Upper lobe of left lung (tissue), 6 donors: Measurements from ENCODE around the gene CGREF1. TPM values are rescaled to one million over a fixed set of nuclear protein-coding genes. Genes with fewer than 3 reads are reported as not detected.

Experiments used
- ATAC-seq, 2 donors: fragments of 200-7000 bp; cut with Tn5 transposase; one replicate each; pipeline ENCODE4 v1.9.1; 2022; ENCODE audit warnings: mild to moderate bottlenecking in 2 of 2, moderate library complexity in 2 of 2; ENCODE audit not compliant: low FRiP score in 2 of 2
- DNase-seq, 2 donors: peaks; one replicate each; pipeline ENCODE4 v3.0.0-alpha.2; 2019 to 2020
- H3K27ac ChIP-seq, 4 donors: fragments of 200-600 bp; sonication (generic); one replicate each; pipeline ENCODE4 v1.5.1; 2016 to 2019
- H3K27me3 ChIP-seq, 4 donors: fragments of 200-600 bp; sonication (generic); one replicate each; pipeline ENCODE4 v1.5.1; 2017 to 2019
- H3K36me3 ChIP-seq, 4 donors: fragments of 200-600 bp; sonication (generic); one replicate each; pipeline ENCODE4 v1.5.1; 2016 to 2019
- H3K4me1 ChIP-seq, 4 donors: fragments of 200-600 bp; sonication (generic); one replicate each; pipeline ENCODE4 v1.5.1; 2018 to 2019
- H3K4me3 ChIP-seq, 4 donors: fragments of 200-600 bp; sonication (generic); one replicate each; pipeline ENCODE4 v1.5.1; 2017 to 2019; ENCODE audit warnings: mild to moderate bottlenecking in 2 of 4, moderate library complexity in 1 of 4
- H3K9me3 ChIP-seq, 4 donors: fragments of 200-600 bp; sonication (generic); one replicate each; pipeline ENCODE4 v1.5.1; 2018 to 2019
- EP300 ChIP-seq, 4 donors: sonication (generic); formaldehyde crosslinking; IDR thresholded peaks; one replicate each; pipeline ENCODE4 v1.5.1; 2017; ENCODE audit warnings: antibody characterized with exemption in 4 of 4, control low read depth in 2 of 4
- POLR2A ChIP-seq, 4 donors: fragments of 450-650 bp; IDR thresholded peaks; one replicate each; pipeline ENCODE4 v1.5.1; 2016 to 2017; ENCODE audit warnings: antibody characterized with exemption in 4 of 4, mild to moderate bottlenecking in 2 of 4
- POLR2AphosphoS5 ChIP-seq, 2 donors: sonication (generic); formaldehyde crosslinking; IDR thresholded peaks; one replicate each; pipeline ENCODE4 v1.5.1; 2017; ENCODE audit warnings: antibody characterized with exemption in 2 of 2
- WGBS, 2 donors: methylation state at CpG; one replicate each; pipeline ENCODE4 v1.1.5; 2017 to 2018; 5-methylcytosine and 5-hydroxymethylcytosine counted together
- total RNA-seq, 6 donors: library from RNA; depleted of rRNA in 4 of 6; stranded (reverse); fragments of >200 nt in 4 of 6; gene quantifications; one replicate each; pipeline versions ENCODE4 v1.1.0 to v1.2.1, GENCODE V29; 2016 to 2021
- TF ChIP-seq, protein P1 (sequence below), 6 experiments: fragments of 450-650 bp in 4 of 6; fragments of 200-600 bp in 2 of 6; sonication (generic) in 2 of 6; IDR thresholded peaks; one replicate each; pipeline ENCODE4 v1.5.1; 2016 to 2019; ENCODE audit warnings: antibody characterized with exemption in 6 of 6
- donor health status: DM: no; HTN: no; CAD: no; lungs with moderate emphysema.
- donor health status: DM: no; HTN: yes; CAD: no; lungs with severe emphysema.

Gene CGREF1
- total RNA-seq, 6 donors from 2014 or later = 0.79 to 1.2 (median 1.0) TPM; not detected in 3

GRCh38 chr2:27086090-27086723, 32.7 kb downstream of the CGREF1 start:
- Histone ChIP-seq H3K36me3 (no peaks in the 10 kb centered on the region), H3K9me3 (no peaks in the 10 kb centered on the region), H3K27me3 (no peaks in the 10 kb centered on the region), H3K27ac (peak overlapping the region; percentile 90 to 92 (median 91)), H3K4me3 (peak overlapping the region; percentile 44 to 88 (median 70)), H3K4me1 (peaks cover 26 to 40% (median 31%) of the 10 kb centered on the region in 4 donors)
- no peak for TF ChIP-seq EP300 (IDR thresholded peaks at IDR 0.05)
- peak; percentile 73 to 77 for TF ChIP-seq POLR2AphosphoS5 (IDR thresholded peaks at IDR 0.05)
- TF ChIP-seq, protein P1, sequence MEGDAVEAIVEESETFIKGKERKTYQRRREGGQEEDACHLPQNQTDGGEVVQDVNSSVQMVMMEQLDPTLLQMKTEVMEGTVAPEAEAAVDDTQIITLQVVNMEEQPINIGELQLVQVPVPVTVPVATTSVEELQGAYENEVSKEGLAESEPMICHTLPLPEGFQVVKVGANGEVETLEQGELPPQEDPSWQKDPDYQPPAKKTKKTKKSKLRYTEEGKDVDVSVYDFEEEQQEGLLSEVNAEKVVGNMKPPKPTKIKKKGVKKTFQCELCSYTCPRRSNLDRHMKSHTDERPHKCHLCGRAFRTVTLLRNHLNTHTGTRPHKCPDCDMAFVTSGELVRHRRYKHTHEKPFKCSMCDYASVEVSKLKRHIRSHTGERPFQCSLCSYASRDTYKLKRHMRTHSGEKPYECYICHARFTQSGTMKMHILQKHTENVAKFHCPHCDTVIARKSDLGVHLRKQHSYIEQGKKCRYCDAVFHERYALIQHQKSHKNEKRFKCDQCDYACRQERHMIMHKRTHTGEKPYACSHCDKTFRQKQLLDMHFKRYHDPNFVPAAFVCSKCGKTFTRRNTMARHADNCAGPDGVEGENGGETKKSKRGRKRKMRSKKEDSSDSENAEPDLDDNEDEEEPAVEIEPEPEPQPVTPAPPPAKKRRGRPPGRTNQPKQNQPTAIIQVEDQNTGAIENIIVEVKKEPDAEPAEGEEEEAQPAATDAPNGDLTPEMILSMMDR (IDR thresholded peaks at IDR 0.05) = peak; percentile 95 to 99 (median 99)
- peak in 3 of 4 donors; percentile 26 to 80 (median 66) for TF ChIP-seq POLR2A (IDR thresholded peaks at IDR 0.05)
- peak; percentile 97 to 100 for DNase-seq
- WGBS, 2 donors = 0% methylated on average over 50 of the region's 81 CpGs; no CpG with 5 or more reads in 1 of the 2 donors
- peak; percentile 95 to 97 for ATAC-seq

DNA sequence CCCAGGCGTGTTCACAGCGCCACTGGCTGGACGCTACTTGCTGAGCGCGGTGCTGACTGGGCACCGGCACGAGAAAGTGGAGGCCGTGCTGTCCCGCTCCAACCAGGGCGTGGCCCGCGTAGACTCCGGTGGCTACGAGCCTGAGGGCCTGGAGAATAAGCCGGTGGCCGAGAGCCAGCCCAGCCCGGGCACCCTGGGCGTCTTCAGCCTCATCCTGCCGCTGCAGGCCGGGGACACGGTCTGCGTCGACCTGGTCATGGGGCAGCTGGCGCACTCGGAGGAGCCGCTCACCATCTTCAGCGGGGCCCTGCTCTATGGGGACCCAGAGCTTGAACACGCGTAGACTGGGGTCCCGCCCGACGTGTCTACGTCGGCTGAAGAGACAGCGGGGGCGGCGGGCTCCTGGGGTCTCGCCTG, 33.2 kb downstream of the CGREF1 start:
- Histone ChIP-seq H3K9me3 (no peaks in the 10 kb centered on the region), H3K36me3 (no peaks in the 10 kb centered on the region), H3K4me1 (peaks cover 27 to 45% (median 35%) of the 10 kb centered on the region in 4 donors), H3K27me3 (no peaks in the 10 kb centered on the region), H3K4me3 (peak overlapping the region; percentile 44 to 88 (median 70)), H3K27ac (peak overlapping the region; percentile 90 to 92 (median 91))
- ATAC-seq (peak; percentile 54 to 74), DNase-seq (peak; percentile 90 to 91)
- WGBS, 2 donors = 0 to 1% methylated on average over 14 to 20 of the region's 38 CpGs
- TF ChIP-seq, protein P1 (IDR thresholded peaks at IDR 0.05) = peak in 4 of 6 experiments; percentile 23 to 65 (median 34)
- TF ChIP-seq POLR2A (IDR thresholded peaks at IDR 0.05) (peak in 2 of 4 donors; percentile 15 to 49), POLR2AphosphoS5 (IDR thresholded peaks at IDR 0.05) (peak; percentile 39 to 63), EP300 (IDR thresholded peaks at IDR 0.05) (no peak)

DNA sequence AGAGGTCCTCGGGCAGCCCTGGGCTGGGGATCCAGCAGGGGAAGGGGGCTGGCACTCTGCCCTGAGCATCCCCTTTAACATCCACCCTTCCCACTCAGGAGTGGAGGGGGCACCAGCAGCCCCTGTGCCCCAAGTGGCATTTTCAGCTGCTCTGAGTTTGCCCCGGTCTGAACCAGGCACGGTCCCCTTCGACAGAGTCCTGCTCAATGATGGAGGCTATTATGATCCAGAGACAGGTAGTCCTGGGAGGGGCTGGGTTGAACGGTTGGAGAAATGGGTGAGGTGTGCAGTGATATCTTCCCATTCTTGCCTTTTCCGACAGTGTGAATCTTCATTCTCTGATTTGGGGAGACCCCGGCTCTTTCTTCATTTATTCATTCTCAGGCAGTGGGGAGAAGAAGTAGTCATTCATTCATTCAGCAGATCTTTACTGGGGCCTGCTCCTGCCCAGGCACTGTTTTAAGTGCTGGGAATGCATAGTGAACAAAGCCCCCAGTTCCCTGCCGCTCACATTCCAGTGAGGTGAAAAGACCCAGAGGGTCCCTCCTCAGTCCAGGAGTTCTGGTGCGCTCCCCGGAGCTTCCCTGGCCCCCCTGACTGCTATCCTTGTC, 33.8 kb downstream of the CGREF1 start:
- no peaks in the 10 kb centered on the region for H3K9me3 ChIP-seq
- H3K36me3 ChIP-seq = no peaks in the 10 kb centered on the region
- peak overlapping the region; percentile 44 to 88 (median 70) for H3K4me3 ChIP-seq
- TF ChIP-seq, protein P1 (IDR thresholded peaks at IDR 0.05) = no peak
- TF ChIP-seq EP300 (IDR thresholded peaks at IDR 0.05) (no peak), POLR2A (IDR thresholded peaks at IDR 0.05) (no peak), POLR2AphosphoS5 (IDR thresholded peaks at IDR 0.05) (no peak)
- H3K27me3 ChIP-seq = no peaks in the 10 kb centered on the region
- peak overlapping the region; percentile 90 to 92 (median 91) for H3K27ac ChIP-seq
- ATAC-seq = no peak
- WGBS, 2 donors = 60 to 71% methylated on average over 6 to 10 of the region's 10 CpGs
- no peak for DNase-seq
- H3K4me1 ChIP-seq = peaks cover 27 to 50% (median 38%) of the 10 kb centered on the region in 4 donors

DNA sequence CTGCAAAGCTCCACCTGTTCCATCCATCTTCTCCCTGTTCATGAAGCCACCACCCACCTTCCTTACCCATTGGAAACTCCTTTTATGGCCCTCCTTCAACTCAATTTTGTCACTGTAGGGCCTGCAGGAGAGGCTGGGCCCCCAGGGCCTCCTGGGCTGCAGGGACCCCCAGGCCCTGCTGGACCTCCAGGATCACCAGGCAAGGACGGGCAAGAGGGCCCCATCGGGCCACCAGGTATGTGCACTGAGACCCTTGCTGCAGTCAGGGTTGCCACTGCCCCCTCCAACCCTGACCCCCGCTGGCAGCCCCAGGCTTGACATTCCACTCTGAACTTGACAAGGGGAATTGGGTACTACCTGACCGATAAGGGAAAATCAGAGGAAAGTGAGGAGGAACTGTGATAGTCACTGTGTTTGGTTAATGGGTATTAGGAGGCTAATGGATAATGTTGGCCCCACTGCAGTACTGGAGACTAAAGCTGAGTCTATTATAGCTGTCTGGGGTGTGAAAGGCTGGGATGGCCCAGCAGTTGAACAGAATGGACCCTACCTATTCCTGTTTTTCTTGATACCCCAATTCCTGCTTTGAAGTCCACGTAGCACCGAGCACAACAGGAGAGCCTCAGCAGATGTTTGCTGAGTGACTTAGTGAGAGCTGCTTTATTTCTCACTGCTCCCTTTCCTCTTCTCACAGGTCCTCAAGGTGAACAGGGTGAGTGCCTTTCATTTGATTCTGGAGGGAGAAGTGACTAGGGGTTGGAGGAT, 34.4 kb downstream of the CGREF1 start:
- DNase-seq (peak in 1 of 2 donors; percentile 45), ATAC-seq (no peak)
- Histone ChIP-seq H3K9me3 (no peaks in the 10 kb centered on the region), H3K27ac (no peak overlapping the region), H3K27me3 (no peaks in the 10 kb centered on the region), H3K4me1 (peaks cover 27 to 52% (median 38%) of the 10 kb centered on the region in 4 donors), H3K4me3 (no peak overlapping the region), H3K36me3 (no peaks in the 10 kb centered on the region)
- TF ChIP-seq, protein P1 (IDR thresholded peaks at IDR 0.05) = no peak
- TF ChIP-seq POLR2A (IDR thresholded peaks at IDR 0.05) = no peak
- no peak for TF ChIP-seq POLR2AphosphoS5 (IDR thresholded peaks at IDR 0.05)
- no peak for TF ChIP-seq EP300 (IDR thresholded peaks at IDR 0.05)
- 90 to 93% methylated on average over 5 to 6 of the region's 6 CpGs for WGBS, 2 donors
